Inflammatory macrophage treated with lipopolysaccharide for 4 hours (primary cell): ENCODE results near the gene ARL8A.
A peak's percentile ranks its signal among the peaks of the same experiment; 100 is the strongest.
"Not testable (repeated sequence)": the region's sequence is repeated elsewhere in the genome, so short reads cannot be mapped to it uniquely, and the experiment has no call there.

Experiments
- DNase-seq: peaks from one replicate; pipeline ENCODE4 v3.0.0-alpha.2; 2020

The ARL8A gene

GRCh38 chr1:202144402-202145067 is at the start of gene ARL8A:
TSS of gene ARL8A (minus strand) at chr1:202144737. CDS start at chr1:202144572, 165 bp downstream.
- DNase-seq: peak; percentile 64

GRCh38 chr1:202194328-202194648 is 49.8 kb upstream of the ARL8A start:
- no peak for DNase-seq

GRCh38 chr1:202193614-202194327 is 49.2 kb upstream of the ARL8A start, which contains the start of gene LGR6:
TSS of gene LGR6 (plus strand) at chr1:202193799. CDS start at chr1:202193990, 191 bp downstream.
- DNase-seq: no peak

GRCh38 chr1:202192770-202193613 is 48.5 kb upstream of the ARL8A start:
- peak; percentile 47 for DNase-seq

- not testable (repeated sequence) for DNase-seq
Observed at GRCh38 chr1:202191391-202191790, 46.9 kb upstream of the ARL8A start.

GRCh38 chr1:202189918-202190715 is 45.6 kb upstream of the ARL8A start:
- DNase-seq: no peak

GRCh38 chr1:202189001-202189790 is 44.7 kb upstream of the ARL8A start:
- peak; percentile 72 for DNase-seq

- DNase-seq: no peak
Observed at GRCh38 chr1:202187697-202188407, 43.3 kb upstream of the ARL8A start.

- no peak for DNase-seq
Observed at GRCh38 chr1:202187041-202187671, 42.6 kb upstream of the ARL8A start.

- no peak for DNase-seq
Observed at GRCh38 chr1:202186327-202186726, 41.8 kb upstream of the ARL8A start.

GRCh38 chr1:202184750-202185460 is 40.4 kb upstream of the ARL8A start:
- peak; percentile 81 for DNase-seq

GRCh38 chr1:202182040-202182877 is 37.7 kb upstream of the ARL8A start:
- DNase-seq: no peak

GRCh38 chr1:202181586-202181985 is 37.0 kb upstream of the ARL8A start:
- DNase-seq: no peak

GRCh38 chr1:202180751-202181139 is 36.2 kb upstream of the ARL8A start:
- not testable (repeated sequence) for DNase-seq

- DNase-seq: no peak
Observed at GRCh38 chr1:202179828-202180750, 35.6 kb upstream of the ARL8A start.

GRCh38 chr1:202176949-202177927 is 32.7 kb upstream of the ARL8A start:
- no peak for DNase-seq

- no peak for DNase-seq
Observed at GRCh38 chr1:202173993-202174392, 29.5 kb upstream of the ARL8A start.
